Astrocyte (in vitro differentiated cells and primary cell): ENCODE data around the gene GCM1. TPM values are rescaled to one million over a fixed set of nuclear protein-coding genes. Genes with fewer than 3 reads are reported as not detected.

ENCODE experiments used
- DNase-seq: peaks from one replicate; pipeline ENCODE4 v3.0.0-alpha.2; 2010; ENCODE audit warnings: low read depth
- FAIRE-seq: peaks from 2 replicates; lab custom pipeline; 2011; peaks lifted over from hg19 to GRCh38; lab: Jason Lieb, UNC
- H2AFZ ChIP-seq: 2 replicates; pipeline ENCODE4 v1.6.0; 2012; ENCODE audit warnings: low read depth, low read length, inconsistent platforms
- H3K27ac ChIP-seq: 2 replicates; pipeline ENCODE4 v1.5.1; 2011; ENCODE audit warnings: low read depth, low read length, inconsistent platforms
- H3K27me3 ChIP-seq: 2 replicates; pipeline ENCODE4 v1.6.0; 2011; ENCODE audit warnings: low read length, inconsistent platforms; ENCODE audit not compliant: insufficient read depth
- H3K36me3 ChIP-seq: 2 replicates; pipeline ENCODE4 v1.5.1; 2011; ENCODE audit warnings: low read length, inconsistent platforms; ENCODE audit not compliant: insufficient read depth
- H3K4me1 ChIP-seq: 2 replicates; pipeline ENCODE4 v1.5.1; 2011; ENCODE audit warnings: low read length, inconsistent platforms; ENCODE audit not compliant: insufficient read depth
- H3K4me2 ChIP-seq: 2 replicates; pipeline ENCODE4 v1.6.0; 2012; ENCODE audit warnings: low read length, inconsistent platforms
- H3K4me3 ChIP-seq: 2 replicates; pipeline ENCODE4 v1.5.1; 2011; ENCODE audit warnings: low read depth, mild to moderate bottlenecking, low read length, inconsistent platforms; ENCODE audit not compliant: insufficient read depth
- H3K79me2 ChIP-seq: 2 replicates; pipeline ENCODE4 v1.6.0; 2012; ENCODE audit warnings: mild to moderate bottlenecking, low read length, inconsistent platforms; ENCODE audit not compliant: insufficient read depth
- H3K9ac ChIP-seq: 2 replicates; pipeline ENCODE4 v1.6.0; 2012; ENCODE audit warnings: mild to moderate bottlenecking, low read length, inconsistent platforms
- H3K9me3 ChIP-seq: 2 replicates; pipeline ENCODE4 v1.5.1; 2012; ENCODE audit warnings: low read depth, mild to moderate bottlenecking, low read length, inconsistent platforms; ENCODE audit not compliant: insufficient read depth
- H4K20me1 ChIP-seq: 2 replicates; pipeline ENCODE4 v1.6.0; 2012; ENCODE audit warnings: low read length, inconsistent platforms; ENCODE audit not compliant: insufficient read depth
- H3K27ac Mint-ChIP-seq: one replicate; pipeline ENCODE4 v1.8.0; 2021; ENCODE audit warnings: mild to moderate bottlenecking, mixed read lengths; ENCODE audit not compliant: unreplicated experiment
- H3K27me3 Mint-ChIP-seq: one replicate; pipeline ENCODE4 v1.8.0; 2021; ENCODE audit warnings: low read depth, mixed read lengths; ENCODE audit not compliant: unreplicated experiment
- H3K36me3 Mint-ChIP-seq: one replicate; pipeline ENCODE4 v1.8.0; 2021; ENCODE audit warnings: low read depth, mixed read lengths; ENCODE audit not compliant: unreplicated experiment
- H3K4me1 Mint-ChIP-seq: one replicate; pipeline ENCODE4 v1.8.0; 2021; ENCODE audit warnings: low read depth, mixed read lengths; ENCODE audit not compliant: unreplicated experiment
- H3K4me3 Mint-ChIP-seq: one replicate; pipeline ENCODE4 v1.8.0; 2021; ENCODE audit warnings: mild to moderate bottlenecking, moderate library complexity, mixed read lengths; ENCODE audit not compliant: unreplicated experiment
- H3K9me3 Mint-ChIP-seq: one replicate; pipeline ENCODE4 v1.8.0; 2021; ENCODE audit warnings: mild to moderate bottlenecking, mixed read lengths; ENCODE audit not compliant: unreplicated experiment
- CTCF ChIP-seq: IDR thresholded peaks from 2 replicates; pipeline ENCODE4 v1.5.1; 2011; ENCODE audit warnings: low read depth, mild to moderate bottlenecking, inconsistent platforms, low read length, moderate library complexity; ENCODE audit not compliant: insufficient read depth
- EZH2 ChIP-seq: IDR thresholded peaks from 2 replicates; pipeline ENCODE4 v1.6.1; 2012; ENCODE audit warnings: mild to moderate bottlenecking, low read length, inconsistent platforms; ENCODE audit not compliant: insufficient read depth
- total RNA-seq: library from RNA; stranded (reverse); gene quantifications from 2 replicates; pipeline ENCODE4 v1.2.1, GENCODE V29; 2021

GCM1 gene
- total RNA-seq, 1 donor from 2014 or later, result not detected

GRCh38 chr6:53142810-53143209, 5.8 kb downstream of the GCM1 start:
- DNase-seq (no peak), FAIRE-seq (no peak)
- Mint-ChIP-seq H3K9me3 (no peaks in the 10 kb centered on the region), H3K4me3 (no peak overlapping the region), H3K27me3 (no peaks in the 10 kb centered on the region), H3K27ac (no peak overlapping the region), H3K36me3 (no peaks in the 10 kb centered on the region), H3K4me1 (no peaks in the 10 kb centered on the region)
- Histone ChIP-seq H3K27me3 (no peaks in the 10 kb centered on the region), H3K4me1 (no peaks in the 10 kb centered on the region), H3K4me3 (no peak overlapping the region), H3K27ac (no peak overlapping the region), H4K20me1 (no peaks in the 10 kb centered on the region), H3K4me2 (no peak overlapping the region), H3K9ac (no peak overlapping the region), H3K9me3 (no peaks in the 10 kb centered on the region), H3K36me3 (no peaks in the 10 kb centered on the region), H3K79me2 (no peaks in the 10 kb centered on the region), H2AFZ (no peak overlapping the region)
- no peak for TF ChIP-seq CTCF
- TF ChIP-seq EZH2, result no peak

- no peak overlapping the region for H2AFZ ChIP-seq
- H3K4me1 Mint-ChIP-seq, result no peaks in the 10 kb centered on the region
Measured at GRCh38 chr6:53139841-53140413, 8.7 kb downstream of the GCM1 start.

More at GRCh38 chr6:53139841-53140413, 8.7 kb downstream of the GCM1 start:
- Histone ChIP-seq H3K9ac (no peak overlapping the region), H3K36me3 (no peaks in the 10 kb centered on the region), H3K27ac (no peak overlapping the region), H4K20me1 (no peaks in the 10 kb centered on the region), H3K27me3 (no peaks in the 10 kb centered on the region), H3K4me2 (no peak overlapping the region), H3K9me3 (no peaks in the 10 kb centered on the region), H3K4me1 (no peaks in the 10 kb centered on the region), H3K4me3 (no peak overlapping the region), H3K79me2 (no peaks in the 10 kb centered on the region)
- FAIRE-seq, result no peak
- no peak for DNase-seq
- peaks cover 2% of the 10 kb centered on the region for H3K27me3 Mint-ChIP-seq
- H3K9me3 Mint-ChIP-seq, result no peaks in the 10 kb centered on the region
- no peak overlapping the region for H3K4me3 Mint-ChIP-seq
- H3K27ac Mint-ChIP-seq, result no peak overlapping the region
- H3K36me3 Mint-ChIP-seq, result no peaks in the 10 kb centered on the region
- no peak for TF ChIP-seq EZH2
- TF ChIP-seq CTCF, result no peak
